Activated naive CD8-positive, alpha-beta T cell (primary cell): ENCODE results near the gene EMILIN2.
A peak's percentile ranks its signal among the peaks of the same experiment; 100 is the strongest.
"Not testable (repeated sequence)": the region's sequence is repeated elsewhere in the genome, so short reads cannot be mapped to it uniquely, and the experiment has no call there.

Experiments
- H3K27ac Mint-ChIP-seq: one replicate; pipeline ENCODE4 v1.8.0; 2021; ENCODE audit warnings: mixed read lengths
- H3K27me3 Mint-ChIP-seq: one replicate; pipeline ENCODE4 v1.8.0; 2021; ENCODE audit warnings: mixed read lengths
- H3K36me3 Mint-ChIP-seq: one replicate; pipeline ENCODE4 v1.8.0; 2021; ENCODE audit warnings: mixed read lengths
- H3K4me1 Mint-ChIP-seq: one replicate; pipeline ENCODE4 v1.8.0; 2021; ENCODE audit warnings: low read depth, mixed read lengths
- H3K4me3 Mint-ChIP-seq: one replicate; pipeline ENCODE4 v1.8.0; 2021; ENCODE audit warnings: mild to moderate bottlenecking, mixed read lengths
- H3K9me3 Mint-ChIP-seq: one replicate; pipeline ENCODE4 v1.8.0; 2021; ENCODE audit warnings: low read depth, mixed read lengths

EMILIN2 gene

DNA sequence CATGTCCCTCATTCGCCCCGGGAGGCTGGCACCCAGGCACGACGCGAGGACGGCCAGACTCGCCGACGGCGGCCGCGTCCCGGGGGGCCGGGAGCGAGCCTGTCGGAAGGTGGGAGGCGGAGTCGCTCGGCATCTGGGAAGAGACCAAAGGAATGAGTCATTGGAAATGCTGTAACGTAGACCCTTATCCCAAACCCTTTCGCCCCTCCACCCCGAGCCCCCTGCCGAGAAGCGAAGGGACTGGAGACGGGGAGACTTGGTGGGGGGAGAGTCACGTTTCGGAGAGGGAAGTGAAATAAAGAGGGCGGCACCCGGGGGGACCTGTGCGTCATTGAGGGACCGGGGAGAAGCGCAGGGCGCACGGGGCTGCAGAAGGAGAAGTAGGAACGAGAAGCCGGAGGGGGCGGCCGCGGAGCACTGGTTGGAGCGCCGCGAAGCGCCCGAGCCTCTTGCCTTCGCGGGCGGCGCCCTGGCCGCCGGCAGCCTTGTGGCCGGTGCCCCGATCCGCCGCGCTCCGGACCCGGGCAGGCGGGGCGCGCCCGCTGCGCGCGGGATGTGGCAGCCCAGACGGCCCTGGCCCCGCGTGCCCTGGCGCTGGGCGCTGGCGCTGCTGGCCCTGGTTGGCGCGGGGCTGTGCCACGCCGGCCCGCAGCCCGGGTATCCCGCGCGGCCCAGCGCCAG, at the start of gene EMILIN2:
Gene EMILIN2 (plus strand): TSS at position 371 of the 681 bp plus-strand sequence. CDS start 183 bp downstream, at position 554.
- H3K27ac Mint-ChIP-seq: peak within 1 kb of the TSS; percentile 43
- peak within 1 kb of the TSS; percentile 87 for H3K4me3 Mint-ChIP-seq
- peaks cover 2% of the 10 kb centered on the region for H3K36me3 Mint-ChIP-seq
- H3K27me3 Mint-ChIP-seq: peaks cover 26% of the 10 kb centered on the region
- peaks cover 20% of the 10 kb centered on the region for H3K4me1 Mint-ChIP-seq
- no peaks in the 10 kb centered on the region for H3K9me3 Mint-ChIP-seq

DNA sequence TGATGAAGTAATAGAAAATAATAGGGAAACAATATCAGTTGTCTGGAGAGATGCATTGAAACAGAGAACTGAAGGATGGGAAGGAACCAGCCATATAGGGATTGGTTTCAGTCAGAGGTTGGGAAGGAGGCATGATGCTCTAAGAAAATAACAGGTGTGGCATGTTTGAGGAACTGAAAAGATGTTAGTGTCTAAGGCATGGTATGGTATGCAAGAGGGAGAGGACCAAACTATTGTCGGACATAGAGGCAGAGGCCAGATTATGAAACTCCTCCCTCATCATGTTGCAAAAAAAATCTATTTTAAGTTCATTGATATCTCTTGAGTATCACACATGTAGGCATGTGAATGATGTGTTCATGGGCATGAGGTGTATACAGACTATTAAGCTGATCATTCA, 48.9 kb upstream of the EMILIN2 start:
- H3K27me3 Mint-ChIP-seq: no peaks in the 10 kb centered on the region
- peaks cover 17% of the 10 kb centered on the region for H3K36me3 Mint-ChIP-seq
- no peak overlapping the region for H3K4me3 Mint-ChIP-seq
- peaks cover 2% of the 10 kb centered on the region for H3K4me1 Mint-ChIP-seq
- no peak overlapping the region for H3K27ac Mint-ChIP-seq
- H3K9me3 Mint-ChIP-seq: no peaks in the 10 kb centered on the region

DNA sequence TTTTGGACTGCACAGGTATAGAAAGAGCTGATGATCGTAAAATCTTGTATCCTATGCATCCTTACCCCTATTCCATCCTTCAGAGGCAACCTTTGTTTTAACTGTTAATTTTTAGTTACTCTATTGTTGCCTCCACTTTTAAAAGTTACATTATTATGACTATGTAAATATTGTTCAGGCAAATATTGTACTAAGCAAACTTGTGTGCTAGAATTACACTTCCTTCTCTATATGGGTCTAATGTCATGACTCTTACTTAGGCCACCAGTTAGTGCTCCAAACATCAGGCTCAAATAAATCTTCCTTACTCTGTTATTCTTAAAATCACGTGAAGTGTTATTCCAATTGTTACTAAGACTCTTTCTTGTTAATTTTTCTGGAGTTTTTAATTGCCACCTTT, 47.4 kb upstream of the EMILIN2 start:
- no peak overlapping the region for H3K4me3 Mint-ChIP-seq
- peaks cover 20% of the 10 kb centered on the region for H3K36me3 Mint-ChIP-seq
- peak overlapping the region; percentile 42 for H3K27ac Mint-ChIP-seq
- no peaks in the 10 kb centered on the region for H3K27me3 Mint-ChIP-seq
- no peaks in the 10 kb centered on the region for H3K9me3 Mint-ChIP-seq
- peaks cover 2% of the 10 kb centered on the region for H3K4me1 Mint-ChIP-seq

DNA sequence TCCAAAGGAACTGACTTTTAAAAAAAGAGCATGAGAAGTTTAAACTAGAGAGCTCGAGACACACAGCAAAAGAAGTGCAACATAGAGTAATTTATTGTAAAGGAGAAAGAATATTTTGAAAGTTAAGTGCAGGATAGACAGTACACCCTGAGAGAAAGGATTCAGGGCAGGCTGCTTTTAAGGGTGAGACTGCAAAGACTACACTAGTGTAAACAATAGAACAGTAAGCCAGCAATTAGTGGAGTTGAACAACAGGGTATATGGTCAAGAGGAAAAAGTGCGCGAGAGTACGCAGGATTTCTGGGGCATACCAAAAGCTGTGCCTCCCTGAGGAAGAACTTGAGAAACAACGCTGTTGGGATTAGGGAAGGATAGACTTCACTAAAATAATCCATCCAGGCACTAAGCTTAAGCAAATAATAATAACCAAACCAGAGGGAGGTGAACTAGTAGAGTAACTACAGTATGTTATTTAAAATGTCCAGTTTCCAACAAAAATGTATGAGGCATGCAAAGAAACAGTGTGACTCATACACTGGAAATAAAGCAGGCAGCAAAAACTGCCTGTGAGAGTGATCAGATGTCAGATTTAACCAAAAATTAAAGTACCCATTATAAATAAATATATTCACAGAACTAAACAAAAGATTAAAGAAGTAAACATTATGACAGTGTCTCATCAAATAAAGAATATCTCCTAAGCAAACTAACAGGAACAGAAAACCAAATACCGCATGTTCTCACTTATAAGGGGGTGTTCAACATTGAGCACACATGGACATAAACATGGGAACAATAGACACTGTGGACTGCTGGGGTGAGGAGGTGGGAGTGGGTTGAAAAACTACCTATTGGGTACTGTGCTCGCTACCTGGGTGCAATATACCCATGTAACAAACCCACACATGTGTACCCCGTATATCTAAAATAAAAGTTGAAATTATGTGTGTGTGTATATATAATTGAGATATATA, 40.5 kb upstream of the EMILIN2 start:
- H3K36me3 Mint-ChIP-seq: peaks cover 17% of the 10 kb centered on the region
- H3K27me3 Mint-ChIP-seq: no peaks in the 10 kb centered on the region
- peak overlapping the region; percentile 61 for H3K27ac Mint-ChIP-seq

DNA sequence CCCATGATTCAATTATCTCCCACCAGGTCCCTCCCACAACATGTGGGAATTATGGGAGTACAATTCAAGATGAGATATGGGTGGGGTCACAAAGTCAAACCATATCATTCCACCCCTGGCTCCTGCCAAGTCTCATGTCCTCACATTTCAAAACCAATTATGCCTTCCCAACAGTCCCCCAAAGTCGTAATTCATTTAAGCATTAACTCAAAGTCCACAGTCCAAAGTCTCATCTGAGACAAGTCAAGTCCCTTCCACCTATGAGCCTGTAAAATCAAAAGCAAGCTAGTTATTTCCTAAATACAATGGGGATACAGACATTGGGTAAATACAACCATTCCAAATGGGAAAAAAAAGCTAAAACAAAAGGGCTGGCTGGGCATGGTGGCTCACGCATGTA, 38.2 kb upstream of the EMILIN2 start:
- H3K9me3 Mint-ChIP-seq: peaks cover 27% of the 10 kb centered on the region
- H3K36me3 Mint-ChIP-seq: peaks cover 21% of the 10 kb centered on the region
- H3K27ac Mint-ChIP-seq: not testable (repeated sequence)

More for the DNA sequence above, 40.5 kb upstream of the EMILIN2 start:
- Mint-ChIP-seq H3K4me3 (no peak overlapping the region), H3K9me3 (peaks cover 9% of the 10 kb centered on the region), H3K4me1 (no peaks in the 10 kb centered on the region)

DNA sequence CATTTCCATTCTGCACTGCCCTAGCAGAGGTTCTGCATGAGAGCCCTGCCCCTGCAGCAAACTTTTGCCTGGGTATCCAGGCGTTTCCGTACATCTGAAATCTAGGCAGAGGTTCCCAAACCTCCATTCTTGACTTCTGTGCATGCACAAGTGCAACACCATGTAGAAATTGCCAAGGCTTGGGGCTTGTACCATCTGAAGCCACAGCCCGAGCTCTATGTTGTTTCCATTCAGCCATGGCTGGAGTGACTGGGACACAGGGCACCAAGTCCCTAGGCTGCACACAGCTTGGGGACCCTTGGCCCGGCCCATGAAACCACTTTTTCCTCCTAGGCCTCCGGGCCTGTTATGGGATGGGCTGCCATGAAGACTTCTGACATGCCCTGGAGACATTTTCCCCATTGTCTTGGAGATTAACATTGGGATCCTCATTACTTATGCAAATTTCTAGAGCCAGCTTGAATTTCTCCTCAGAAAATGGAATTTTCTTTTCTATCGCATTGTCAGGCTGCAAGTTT, 37.1 kb upstream of the EMILIN2 start:
- not testable (repeated sequence) for H3K27me3 Mint-ChIP-seq, H3K27ac Mint-ChIP-seq, H3K4me3 Mint-ChIP-seq, H3K4me1 Mint-ChIP-seq
- Mint-ChIP-seq H3K36me3 (peaks cover 23% of the 10 kb centered on the region), H3K9me3 (peaks cover 32% of the 10 kb centered on the region)

More for the DNA sequence above, 38.2 kb upstream of the EMILIN2 start:
- H3K27me3 Mint-ChIP-seq, H3K4me3 Mint-ChIP-seq, H3K4me1 Mint-ChIP-seq: not testable (repeated sequence)

DNA sequence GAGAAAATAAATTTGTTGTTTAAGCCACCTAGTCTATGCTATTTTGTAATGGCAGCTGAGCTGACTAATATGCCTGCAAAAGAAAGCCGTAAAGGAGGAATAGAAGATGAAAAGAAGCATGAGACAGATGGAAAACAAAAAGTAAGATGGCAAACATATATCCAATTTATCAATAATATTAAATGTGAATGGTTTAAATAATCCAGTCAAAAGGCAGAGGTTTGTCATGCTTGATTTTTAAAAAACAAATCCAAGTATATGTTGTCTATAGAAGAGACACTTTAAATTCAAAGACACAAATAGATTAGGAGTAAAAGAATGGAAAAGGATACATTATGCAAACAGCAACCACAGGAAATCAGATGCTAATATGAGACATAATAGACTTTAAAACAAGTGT, 35.4 kb upstream of the EMILIN2 start:
- H3K36me3 Mint-ChIP-seq: peaks cover 29% of the 10 kb centered on the region
- no peaks in the 10 kb centered on the region for H3K4me1 Mint-ChIP-seq
- H3K27ac Mint-ChIP-seq: no peak overlapping the region
- no peak overlapping the region for H3K4me3 Mint-ChIP-seq
- H3K9me3 Mint-ChIP-seq: peaks cover 38% of the 10 kb centered on the region
- no peaks in the 10 kb centered on the region for H3K27me3 Mint-ChIP-seq

DNA sequence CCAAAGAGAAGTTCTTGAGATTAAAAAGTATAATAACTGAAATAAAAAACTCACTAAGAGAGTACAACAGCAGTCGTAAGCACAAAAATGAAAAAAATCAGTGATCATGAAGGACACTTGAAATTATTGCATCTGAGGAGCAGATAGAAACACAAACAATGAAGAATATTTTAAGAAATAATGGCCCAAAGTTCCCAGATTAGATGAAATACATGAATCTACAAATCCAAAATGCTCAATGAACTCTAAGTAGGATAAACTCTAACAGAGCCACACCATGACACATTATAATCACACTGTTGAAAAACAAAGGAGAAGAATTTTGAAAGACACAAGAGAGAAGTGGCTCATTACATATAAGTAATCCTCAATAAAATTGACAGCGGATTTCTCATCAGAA, 31.9 kb upstream of the EMILIN2 start:
- Mint-ChIP-seq H3K4me3 (no peak overlapping the region), H3K27me3 (no peaks in the 10 kb centered on the region), H3K27ac (no peak overlapping the region), H3K9me3 (peaks cover 43% of the 10 kb centered on the region), H3K4me1 (no peaks in the 10 kb centered on the region), H3K36me3 (peaks cover 24% of the 10 kb centered on the region)

DNA sequence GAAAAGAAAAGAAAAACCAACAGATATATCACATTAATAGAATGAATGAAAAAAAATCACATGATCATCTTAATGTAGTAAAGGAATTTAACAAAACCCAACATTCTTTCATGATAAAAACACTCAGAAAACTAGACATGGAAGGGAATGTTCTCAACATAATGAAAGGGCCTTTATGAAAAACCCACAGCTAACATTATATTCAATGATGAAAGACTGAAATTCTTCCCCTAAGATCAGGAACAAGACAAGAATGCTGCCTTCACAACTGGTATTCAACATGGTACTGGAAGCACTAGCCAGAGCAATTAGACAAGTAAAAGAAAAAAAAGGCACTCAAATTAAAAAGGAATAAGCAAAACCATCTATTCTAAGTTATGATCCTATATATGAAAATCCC, 28.5 kb upstream of the EMILIN2 start:
- peaks cover 16% of the 10 kb centered on the region for H3K9me3 Mint-ChIP-seq
- H3K36me3 Mint-ChIP-seq: peaks cover 14% of the 10 kb centered on the region
- no peaks in the 10 kb centered on the region for H3K27me3 Mint-ChIP-seq
- no peak overlapping the region for H3K27ac Mint-ChIP-seq
- no peaks in the 10 kb centered on the region for H3K4me1 Mint-ChIP-seq
- no peak overlapping the region for H3K4me3 Mint-ChIP-seq

DNA sequence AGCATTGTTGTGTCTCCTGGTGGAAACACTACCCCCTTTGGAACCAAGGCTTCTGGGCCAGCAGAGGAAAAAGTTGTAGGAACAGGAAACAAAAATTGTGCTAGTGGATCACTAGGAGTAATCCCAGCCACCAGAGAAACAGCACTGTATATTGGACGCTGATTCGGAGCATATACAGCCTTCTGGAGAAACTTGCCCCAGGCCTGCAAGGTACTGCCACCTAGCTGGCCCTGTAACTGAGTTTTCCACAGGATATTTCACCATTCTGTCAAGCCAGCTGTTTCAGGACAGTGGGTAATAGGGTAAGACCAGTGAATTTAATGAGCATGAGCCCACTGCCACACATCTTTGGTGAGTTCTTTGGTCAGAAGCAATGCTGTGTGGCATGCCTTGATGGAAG, 25.1 kb upstream of the EMILIN2 start:
- H3K4me3 Mint-ChIP-seq: no peak overlapping the region
- H3K27ac Mint-ChIP-seq: no peak overlapping the region
- peaks cover 5% of the 10 kb centered on the region for H3K9me3 Mint-ChIP-seq
- peaks cover 3% of the 10 kb centered on the region for H3K36me3 Mint-ChIP-seq
- no peaks in the 10 kb centered on the region for H3K27me3 Mint-ChIP-seq
- H3K4me1 Mint-ChIP-seq: no peaks in the 10 kb centered on the region

DNA sequence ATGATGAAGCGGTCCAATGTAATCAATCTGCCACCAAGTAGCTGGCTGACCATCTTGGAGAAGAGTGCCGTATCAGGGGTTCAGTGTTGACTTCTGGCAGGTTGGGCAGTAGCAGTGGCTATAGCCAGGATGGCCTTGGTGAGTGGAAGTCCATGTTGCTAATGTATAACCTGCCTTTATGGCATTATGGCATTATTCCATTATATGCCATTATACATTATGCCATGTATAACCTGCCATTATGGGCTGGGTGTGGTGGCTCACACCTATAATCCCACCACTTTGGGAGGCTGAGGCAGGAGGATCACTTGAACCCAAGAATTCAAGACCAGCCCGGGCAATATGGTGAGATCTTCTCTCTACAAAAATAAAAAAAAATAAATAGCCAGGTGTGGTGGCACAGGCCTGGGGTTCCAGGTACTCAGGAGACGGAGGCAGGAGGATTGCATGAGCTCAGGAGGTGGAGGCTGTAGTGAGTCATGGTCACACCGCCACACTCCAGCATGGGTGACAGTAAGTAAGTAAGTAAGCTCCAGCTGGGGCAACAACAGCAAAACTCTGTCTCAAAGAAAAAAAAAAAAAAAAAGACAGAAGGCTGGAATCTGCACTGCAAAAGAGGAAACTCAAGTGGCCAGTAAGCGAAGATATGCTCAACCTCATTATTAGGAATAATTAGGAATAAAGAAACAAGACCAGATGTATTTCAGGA, 24.4 kb upstream of the EMILIN2 start:
- Mint-ChIP-seq H3K4me3 (no peak overlapping the region), H3K9me3 (peaks cover 5% of the 10 kb centered on the region), H3K27ac (no peak overlapping the region), H3K4me1 (no peaks in the 10 kb centered on the region), H3K27me3 (no peaks in the 10 kb centered on the region), H3K36me3 (peaks cover 3% of the 10 kb centered on the region)

DNA sequence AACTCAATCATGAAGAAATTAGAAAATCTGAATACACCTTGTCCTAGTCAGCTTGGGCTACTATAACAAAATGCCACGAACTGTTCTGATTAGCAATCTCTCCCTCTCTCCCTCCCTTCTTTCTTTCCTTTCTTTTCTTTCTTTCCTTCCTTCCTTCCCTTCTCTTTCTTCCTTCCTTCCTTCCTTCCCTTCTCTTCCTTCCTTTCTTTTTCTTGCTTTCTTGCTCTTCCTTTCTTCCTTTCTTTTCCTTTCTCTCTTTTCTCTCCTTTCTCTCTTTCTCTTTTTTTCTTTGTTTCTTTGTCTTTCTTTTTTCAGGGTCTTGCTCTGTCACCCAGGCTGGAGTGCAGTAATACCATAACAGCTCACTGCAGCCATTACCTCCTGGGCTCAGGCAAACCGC, 23.6 kb upstream of the EMILIN2 start:
- no peaks in the 10 kb centered on the region for H3K27me3 Mint-ChIP-seq
- H3K4me1 Mint-ChIP-seq: no peaks in the 10 kb centered on the region
- peaks cover 4% of the 10 kb centered on the region for H3K9me3 Mint-ChIP-seq
- H3K27ac Mint-ChIP-seq: no peak overlapping the region
- H3K4me3 Mint-ChIP-seq: no peak overlapping the region
- H3K36me3 Mint-ChIP-seq: peaks cover 3% of the 10 kb centered on the region

DNA sequence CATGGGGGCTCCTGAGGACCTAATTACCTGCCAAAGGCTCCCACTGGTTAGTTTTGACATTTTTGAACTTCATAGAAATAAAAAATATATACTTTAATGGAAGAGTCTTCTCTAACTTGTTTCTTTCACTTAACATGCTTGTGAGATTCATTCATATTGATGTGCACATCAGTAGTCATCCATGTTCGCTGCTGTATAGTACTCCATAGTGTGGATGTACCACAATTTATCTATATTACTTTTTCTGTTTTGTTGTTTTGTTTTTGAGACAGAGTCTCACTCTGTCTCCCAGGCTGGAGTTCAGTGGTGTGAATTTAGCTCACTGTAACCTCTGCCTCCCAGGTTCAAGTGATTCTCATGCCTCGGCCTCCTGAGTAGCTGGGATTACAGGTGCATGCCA, 22.8 kb upstream of the EMILIN2 start:
- Mint-ChIP-seq H3K4me1 (no peaks in the 10 kb centered on the region), H3K27me3 (no peaks in the 10 kb centered on the region), H3K27ac (no peak overlapping the region), H3K9me3 (no peaks in the 10 kb centered on the region), H3K36me3 (peaks cover 2% of the 10 kb centered on the region), H3K4me3 (no peak overlapping the region)

DNA sequence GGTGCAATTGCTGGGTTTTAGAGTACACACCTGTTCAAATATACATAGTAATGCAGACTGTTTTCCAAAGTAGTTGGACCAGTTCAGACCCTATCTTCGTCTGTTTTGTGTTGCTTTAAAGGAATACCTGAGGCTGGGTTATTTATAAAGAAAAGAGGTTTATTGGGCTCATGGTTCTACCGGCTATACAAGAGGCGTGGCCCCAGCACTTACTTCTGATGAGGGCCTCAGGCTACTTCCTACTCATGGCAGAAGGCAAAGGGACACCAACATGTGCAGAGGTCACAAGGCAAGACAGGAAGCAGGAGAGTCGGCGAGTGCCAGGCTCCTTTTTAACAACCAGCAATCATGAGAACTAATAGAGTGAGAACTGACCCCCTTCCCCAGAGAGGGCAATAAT, 21.9 kb upstream of the EMILIN2 start:
- Mint-ChIP-seq H3K9me3 (no peaks in the 10 kb centered on the region), H3K4me3 (no peak overlapping the region), H3K27ac (no peak overlapping the region), H3K27me3 (no peaks in the 10 kb centered on the region), H3K36me3 (no peaks in the 10 kb centered on the region), H3K4me1 (no peaks in the 10 kb centered on the region)
